ENCODE data around the gene AGBL4. TPM values are rescaled to one million over a fixed set of nuclear protein-coding genes. Genes with fewer than 3 reads are reported as not detected.
A peak's percentile ranks its signal among the peaks of the same experiment; 100 is the strongest.

Gene AGBL4
- total RNA-seq, 1 experiment from 2014 or later: 0.10 TPM

- no peak overlapping the region for H3K4me3 ChIP-seq
- H3K36me3 ChIP-seq: no peaks in the 10 kb centered on the region
- no peaks in the 10 kb centered on the region for H3K27me3 ChIP-seq
- DNase-seq: no peak
- H3K27ac ChIP-seq: no peak overlapping the region
- no peaks in the 10 kb centered on the region for H3K9me3 ChIP-seq (replicated peaks)
- H3K4me1 ChIP-seq: no peaks in the 10 kb centered on the region
These were observed 772.6 kb downstream of the AGBL4 start for GRCh38 chr1:49251019-49251784.

- Histone ChIP-seq H3K9me3 (replicated peaks) (no peaks in the 10 kb centered on the region), H3K4me1 (no peaks in the 10 kb centered on the region), H3K27me3 (peaks cover 3% of the 10 kb centered on the region; the same call in 1 of the 2 replicates), H3K36me3 (no peaks in the 10 kb centered on the region), H3K4me3 (no peak overlapping the region), H3K27ac (no peak overlapping the region)
- no peak for DNase-seq
These were observed 783.0 kb downstream of the AGBL4 start for GRCh38 chr1:49240709-49241221.

DNA sequence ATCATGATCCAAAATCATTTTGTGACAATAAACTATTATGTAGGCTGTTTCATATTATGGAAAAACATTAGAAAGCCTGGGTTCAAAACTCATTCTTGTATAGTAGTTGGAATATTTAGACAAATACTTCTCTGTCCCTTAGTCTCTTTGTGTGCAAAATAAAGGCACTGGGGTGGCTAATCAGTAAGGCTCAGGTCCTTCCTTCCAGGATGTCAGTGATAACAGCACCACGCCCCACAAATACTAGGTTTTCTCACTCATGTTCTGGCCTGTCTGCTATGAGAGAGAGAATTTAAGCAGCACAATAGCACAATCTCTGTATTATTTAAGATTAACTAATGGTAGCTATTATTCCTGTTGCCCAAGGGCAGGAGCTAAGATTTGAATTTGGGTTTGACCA lies 788.8 kb downstream of the AGBL4 start:
- Histone ChIP-seq H3K27me3 (no peaks in the 10 kb centered on the region), H3K4me1 (no peaks in the 10 kb centered on the region), H3K36me3 (no peaks in the 10 kb centered on the region), H3K4me3 (no peak overlapping the region), H3K9me3 (replicated peaks) (no peaks in the 10 kb centered on the region), H3K27ac (no peak overlapping the region)
- no peak for DNase-seq

- Histone ChIP-seq H3K9me3 (replicated peaks) (no peaks in the 10 kb centered on the region), H3K27me3 (no peaks in the 10 kb centered on the region), H3K27ac (no peak overlapping the region), H3K4me3 (no peak overlapping the region), H3K4me1 (no peaks in the 10 kb centered on the region), H3K36me3 (no peaks in the 10 kb centered on the region)
- DNase-seq: peak in 1 of 2 experiments; percentile 13
These were observed 794.2 kb downstream of the AGBL4 start for GRCh38 chr1:49229555-49229954.

DNA sequence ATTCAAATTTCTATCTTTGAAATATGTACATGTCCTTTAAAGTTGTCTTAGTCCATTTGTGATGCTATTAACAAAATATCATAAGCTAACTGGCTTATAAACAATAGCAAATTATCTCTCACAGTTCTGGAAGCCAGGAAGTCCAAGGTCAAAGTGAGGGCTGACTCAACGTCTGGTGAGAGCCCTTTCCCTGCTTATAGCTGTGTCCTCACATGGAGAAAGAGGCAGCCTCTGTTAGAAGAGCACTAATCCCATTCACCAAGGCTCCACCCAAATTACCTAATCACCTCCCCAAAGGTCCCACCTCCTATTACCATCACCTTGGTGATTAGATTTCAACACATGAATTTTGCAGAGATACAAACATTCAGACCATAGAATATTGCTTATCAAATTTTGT lies 797.0 kb downstream of the AGBL4 start:
- H3K27ac ChIP-seq: no peak overlapping the region
- no peaks in the 10 kb centered on the region for H3K27me3 ChIP-seq
- no peaks in the 10 kb centered on the region for H3K4me1 ChIP-seq
- no peak for DNase-seq
- H3K9me3 ChIP-seq (replicated peaks): no peaks in the 10 kb centered on the region
- H3K36me3 ChIP-seq: no peaks in the 10 kb centered on the region
- H3K4me3 ChIP-seq: no peak overlapping the region

DNA sequence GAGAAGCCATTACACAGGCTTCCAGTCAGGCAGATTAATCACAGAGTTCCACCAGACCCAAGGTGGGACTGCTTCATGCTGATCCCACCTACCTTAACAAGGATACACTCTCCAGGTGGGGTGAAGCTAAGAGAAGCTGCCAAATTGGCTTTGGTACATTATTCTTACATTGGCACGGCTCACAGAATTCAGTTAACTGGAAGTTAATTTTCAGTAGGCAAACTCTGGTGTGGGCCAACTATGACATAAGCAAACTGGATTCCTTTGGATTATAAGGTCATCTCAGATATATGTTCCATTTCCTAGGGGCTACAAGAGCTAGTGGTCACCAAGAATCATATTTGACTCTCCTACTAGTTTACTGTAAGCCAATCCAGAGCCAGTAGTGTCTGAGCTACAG lies 798.3 kb downstream of the AGBL4 start:
- Histone ChIP-seq H3K4me3 (no peak overlapping the region), H3K27me3 (no peaks in the 10 kb centered on the region), H3K9me3 (replicated peaks) (no peaks in the 10 kb centered on the region), H3K36me3 (no peaks in the 10 kb centered on the region), H3K4me1 (no peaks in the 10 kb centered on the region), H3K27ac (no peak overlapping the region)
- no peak for DNase-seq

DNA sequence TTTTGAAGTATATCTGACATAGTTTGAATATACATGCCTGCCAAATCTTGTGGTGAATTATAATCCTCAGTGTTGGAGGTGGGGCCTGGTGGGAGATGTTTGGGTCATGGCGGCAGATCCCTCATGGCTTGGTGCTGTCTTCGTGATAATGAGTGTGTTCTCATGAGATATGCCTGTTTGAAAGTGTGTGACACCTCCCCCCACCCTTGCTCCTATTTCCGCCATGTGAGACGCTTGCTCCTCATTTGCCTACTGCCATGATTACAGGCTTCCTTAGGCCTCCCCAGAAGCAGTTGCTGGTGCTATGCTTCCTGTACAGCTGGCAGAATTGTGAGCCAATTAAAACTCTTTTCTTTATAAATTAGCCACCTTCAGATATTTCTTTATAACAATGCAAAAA lies 810.5 kb downstream of the AGBL4 start:
- no peaks in the 10 kb centered on the region for H3K36me3 ChIP-seq
- H3K4me3 ChIP-seq: no peak overlapping the region
- DNase-seq: no peak
- no peaks in the 10 kb centered on the region for H3K27me3 ChIP-seq
- H3K9me3 ChIP-seq (replicated peaks): no peaks in the 10 kb centered on the region
- H3K4me1 ChIP-seq: no peaks in the 10 kb centered on the region
- H3K27ac ChIP-seq: no peak overlapping the region

DNA sequence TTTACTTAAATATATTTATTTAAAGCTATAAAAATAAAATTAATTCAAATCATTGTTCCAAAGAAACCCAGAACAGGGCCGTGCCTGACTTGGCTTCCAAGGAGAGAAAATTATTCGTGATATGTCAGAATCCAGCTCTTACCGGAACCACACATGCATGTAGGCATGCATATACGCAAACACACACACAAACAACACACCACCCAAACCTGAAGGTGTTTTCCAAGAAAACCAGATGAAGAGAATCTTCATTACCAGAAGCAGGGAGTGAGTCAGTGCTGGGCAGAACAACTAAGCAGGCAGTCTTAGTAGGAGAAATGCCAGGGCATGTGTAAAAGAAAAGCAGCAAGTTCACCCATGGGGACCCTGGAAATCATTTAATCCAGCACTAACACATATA lies 815.0 kb downstream of the AGBL4 start:
- DNase-seq: no peak
- H3K27me3 ChIP-seq: no peaks in the 10 kb centered on the region
- no peaks in the 10 kb centered on the region for H3K4me1 ChIP-seq
- no peak overlapping the region for H3K4me3 ChIP-seq
- H3K9me3 ChIP-seq (replicated peaks): no peaks in the 10 kb centered on the region
- no peak overlapping the region for H3K27ac ChIP-seq
- no peaks in the 10 kb centered on the region for H3K36me3 ChIP-seq

GRCh38 chr1:49204720-49205119 lies 819.0 kb downstream of the AGBL4 start:
- H3K36me3 ChIP-seq: no peaks in the 10 kb centered on the region
- H3K4me3 ChIP-seq: no peak overlapping the region
- H3K4me1 ChIP-seq: no peaks in the 10 kb centered on the region
- DNase-seq: no peak
- H3K27me3 ChIP-seq: no peaks in the 10 kb centered on the region
- H3K9me3 ChIP-seq (replicated peaks): no peaks in the 10 kb centered on the region
- H3K27ac ChIP-seq: no peak overlapping the region

DNA sequence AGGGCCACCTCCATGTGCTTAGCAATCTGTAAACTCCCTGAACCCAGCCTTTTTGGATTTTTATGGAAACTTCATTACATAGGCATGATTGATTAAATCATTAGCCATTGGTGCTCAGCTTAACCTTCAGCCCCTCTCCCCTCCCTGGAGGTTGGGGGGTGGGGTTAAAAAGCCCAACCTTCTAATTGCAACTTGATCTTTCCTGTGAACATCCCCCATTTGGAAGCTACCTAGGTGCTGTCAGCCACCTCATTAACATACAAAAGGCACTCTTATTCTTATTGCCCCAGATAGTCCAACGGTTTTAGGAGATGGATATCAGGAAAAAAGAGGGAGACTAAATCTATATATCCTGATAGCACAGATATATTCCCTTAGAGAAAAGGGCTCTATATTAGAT lies 823.0 kb downstream of the AGBL4 start:
- no peak for DNase-seq
- Histone ChIP-seq H3K27me3 (no peaks in the 10 kb centered on the region), H3K4me1 (no peaks in the 10 kb centered on the region)

DNA sequence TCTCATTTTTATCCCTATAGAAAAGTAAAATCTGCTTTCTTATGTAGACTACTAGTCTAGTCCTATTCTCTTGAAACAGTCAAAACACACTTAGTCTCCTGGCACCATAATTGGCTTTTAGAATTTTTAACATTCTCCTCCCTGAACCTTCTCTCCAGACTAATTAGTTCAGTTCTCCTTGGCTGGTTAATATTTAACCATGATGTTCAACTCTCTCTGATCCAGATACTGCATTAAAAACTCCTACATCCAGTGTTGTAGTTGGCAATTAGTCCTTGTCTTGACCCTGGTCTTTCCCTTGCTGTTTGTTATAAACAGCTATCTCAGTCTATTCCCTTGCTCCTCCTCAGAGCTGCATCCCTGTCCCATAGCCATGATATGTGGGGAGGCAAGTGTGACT lies 824.2 kb downstream of the AGBL4 start:
- no peaks in the 10 kb centered on the region for H3K36me3 ChIP-seq
- H3K4me3 ChIP-seq: no peak overlapping the region
- no peak overlapping the region for H3K27ac ChIP-seq
- no peak for DNase-seq
- H3K4me1 ChIP-seq: no peaks in the 10 kb centered on the region
- no peaks in the 10 kb centered on the region for H3K9me3 ChIP-seq (replicated peaks)
- no peaks in the 10 kb centered on the region for H3K27me3 ChIP-seq

More for the DNA sequence above, 823.0 kb downstream of the AGBL4 start:
- Histone ChIP-seq H3K27ac (no peak overlapping the region), H3K9me3 (replicated peaks) (no peaks in the 10 kb centered on the region), H3K4me3 (no peak overlapping the region), H3K36me3 (no peaks in the 10 kb centered on the region)

DNA sequence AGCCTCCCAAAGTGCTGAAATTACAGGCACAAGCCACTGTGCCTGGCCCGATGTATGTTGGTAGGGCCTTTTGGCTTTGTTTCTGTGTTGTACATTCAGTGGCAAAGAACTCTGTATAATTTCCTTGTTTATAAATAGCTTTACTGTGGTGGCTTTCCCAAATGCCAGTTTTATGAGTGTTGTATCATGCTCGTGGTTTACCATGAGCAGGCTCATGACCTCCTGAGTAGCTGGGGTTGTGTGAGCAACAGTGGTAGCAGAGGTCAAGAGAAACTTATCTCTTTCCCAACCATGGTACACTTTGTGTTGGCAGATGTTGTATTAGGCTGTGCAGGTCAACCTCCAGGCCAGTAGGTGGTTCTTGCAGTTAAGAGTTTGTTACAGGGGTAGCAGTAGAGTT lies 826.7 kb downstream of the AGBL4 start:
- no peak overlapping the region for H3K4me3 ChIP-seq
- H3K27ac ChIP-seq: no peak overlapping the region
- no peaks in the 10 kb centered on the region for H3K36me3 ChIP-seq
- no peak for DNase-seq
- no peaks in the 10 kb centered on the region for H3K27me3 ChIP-seq
- H3K4me1 ChIP-seq: no peaks in the 10 kb centered on the region
- no peaks in the 10 kb centered on the region for H3K9me3 ChIP-seq (replicated peaks)

DNA sequence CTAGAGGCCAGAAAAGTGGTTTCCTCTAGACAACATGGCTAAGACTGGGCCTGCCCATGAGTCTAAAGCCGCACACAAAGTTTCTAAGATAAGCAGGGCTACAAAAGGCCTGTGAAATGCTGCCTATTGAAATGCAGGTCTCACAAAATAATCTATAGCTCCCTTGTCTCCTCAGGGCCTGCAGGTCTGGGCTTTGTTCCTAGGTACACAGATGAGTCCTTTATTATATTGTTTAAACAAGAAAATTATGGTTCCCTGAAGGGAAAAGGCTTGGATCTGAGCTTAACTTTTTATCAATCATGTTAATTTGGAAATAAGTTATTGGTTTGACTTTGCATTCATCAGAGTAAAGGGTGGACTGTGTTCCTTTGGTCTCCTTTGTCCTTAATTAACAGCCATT lies 833.6 kb downstream of the AGBL4 start:
- Histone ChIP-seq H3K4me3 (no peak overlapping the region), H3K4me1 (no peaks in the 10 kb centered on the region), H3K36me3 (no peaks in the 10 kb centered on the region), H3K27ac (no peak overlapping the region), H3K9me3 (replicated peaks) (no peaks in the 10 kb centered on the region), H3K27me3 (no peaks in the 10 kb centered on the region; the same call in 1 of the 2 replicates)
- no peak for DNase-seq

GRCh38 chr1:49187056-49187455 lies 836.7 kb downstream of the AGBL4 start:
- DNase-seq: no peak
- Histone ChIP-seq H3K9me3 (replicated peaks) (no peaks in the 10 kb centered on the region), H3K27me3 (no peaks in the 10 kb centered on the region; the same call in 1 of the 2 replicates), H3K4me1 (no peaks in the 10 kb centered on the region), H3K27ac (no peak overlapping the region), H3K36me3 (no peaks in the 10 kb centered on the region), H3K4me3 (no peak overlapping the region)

GRCh38 chr1:49185450-49185980 lies 838.2 kb downstream of the AGBL4 start:
- H3K4me1 ChIP-seq: no peaks in the 10 kb centered on the region
- H3K9me3 ChIP-seq (replicated peaks): no peaks in the 10 kb centered on the region
- H3K4me3 ChIP-seq: no peak overlapping the region
- H3K27ac ChIP-seq: no peak overlapping the region
- H3K27me3 ChIP-seq: no peaks in the 10 kb centered on the region; the same call in 1 of the 2 replicates
- H3K36me3 ChIP-seq: no peaks in the 10 kb centered on the region
- DNase-seq: no peak

DNA sequence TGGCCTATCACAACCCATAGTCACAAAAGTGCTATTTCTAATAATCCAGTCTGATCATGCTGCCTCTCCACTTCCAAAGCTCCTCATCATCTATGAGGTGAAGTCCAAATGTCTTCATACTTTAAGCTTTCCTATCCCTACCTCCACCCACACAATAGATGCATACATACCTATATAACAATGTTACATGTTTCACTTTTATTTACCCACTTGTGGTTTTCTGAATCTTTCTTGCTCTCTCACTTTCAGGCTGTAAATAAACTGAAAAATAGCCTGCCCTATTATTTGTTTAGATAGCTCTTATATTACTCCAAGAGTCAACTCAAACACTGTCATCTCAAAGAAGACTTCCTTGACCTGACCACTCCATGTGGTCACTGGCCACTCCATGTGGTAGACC lies 840.3 kb downstream of the AGBL4 start:
- H3K4me3 ChIP-seq: no peak overlapping the region
- no peaks in the 10 kb centered on the region for H3K36me3 ChIP-seq
- no peak for DNase-seq
- no peaks in the 10 kb centered on the region for H3K4me1 ChIP-seq
- H3K9me3 ChIP-seq (replicated peaks): no peaks in the 10 kb centered on the region
- no peaks in the 10 kb centered on the region; the same call in 1 of the 2 replicates for H3K27me3 ChIP-seq
- no peak overlapping the region for H3K27ac ChIP-seq

Data from SJCRH30 (cell line).